Stimulated activated CD8-positive, alpha-beta memory T cell treated with anti-CD3 and anti-CD28 coated beads, Interleukin-15, amount 100 ng/mL, for 4 hours (primary cell): ENCODE measurements around the gene CARD10.

Experiments
- DNase-seq, 2 donors: peaks; one replicate each; pipeline ENCODE4 v3.0.0-alpha.2; 2020; ENCODE audit warnings: low read depth in 2 of 2

CARD10 gene

GRCh38 chr22:37519268-37520195, at the start of gene CARD10:
CARD10 (minus strand) TSS chr22:37519415; CDS start chr22:37519200, 215 bp downstream.
- DNase-seq = no peak

- no peak for DNase-seq
These were observed 49.3 kb upstream of the CARD10 start for GRCh38 chr22:37568448-37569008.

- DNase-seq = no peak
These were observed 48.8 kb upstream of the CARD10 start for GRCh38 chr22:37568012-37568411.

- peak; percentile 69 to 71 for DNase-seq
These were observed 47.9 kb upstream of the CARD10 start for GRCh38 chr22:37566903-37567798.

- DNase-seq = peak in 1 of 2 donors; percentile 31
These were observed 47.2 kb upstream of the CARD10 start for GRCh38 chr22:37566329-37566837.

GRCh38 chr22:37565830-37566229, 46.6 kb upstream of the CARD10 start:
- no peak for DNase-seq

GRCh38 chr22:37564111-37564711, 45.0 kb upstream of the CARD10 start:
- DNase-seq = no peak

- DNase-seq = no peak
These were observed 44.2 kb upstream of the CARD10 start for GRCh38 chr22:37563153-37564081.

GRCh38 chr22:37562049-37562875, 43.0 kb upstream of the CARD10 start:
- DNase-seq = no peak

- DNase-seq = peak; percentile 52 to 63
These were observed 42.2 kb upstream of the CARD10 start for GRCh38 chr22:37561212-37562048.

GRCh38 chr22:37560608-37561211, 41.5 kb upstream of the CARD10 start:
- no peak for DNase-seq

GRCh38 chr22:37559901-37560607, 40.8 kb upstream of the CARD10 start, which contains the start of gene CDC42EP1:
CDC42EP1 (plus strand) TSS chr22:37560480; CDS start chr22:37566350, 5,870 bp downstream.
- DNase-seq = no peak

- DNase-seq = no peak
These were observed 40.3 kb upstream of the CARD10 start for GRCh38 chr22:37559521-37559900.

GRCh38 chr22:37558815-37559214, 39.6 kb upstream of the CARD10 start:
- DNase-seq = no peak

GRCh38 chr22:37557321-37558001, 38.2 kb upstream of the CARD10 start:
- DNase-seq = no peak

GRCh38 chr22:37556710-37557109, 37.5 kb upstream of the CARD10 start:
- DNase-seq = no peak

- DNase-seq = no peak
These were observed 35.8 kb upstream of the CARD10 start for GRCh38 chr22:37555029-37555428.
